Measurements from ENCODE around the gene FGFR4.

DNA sequence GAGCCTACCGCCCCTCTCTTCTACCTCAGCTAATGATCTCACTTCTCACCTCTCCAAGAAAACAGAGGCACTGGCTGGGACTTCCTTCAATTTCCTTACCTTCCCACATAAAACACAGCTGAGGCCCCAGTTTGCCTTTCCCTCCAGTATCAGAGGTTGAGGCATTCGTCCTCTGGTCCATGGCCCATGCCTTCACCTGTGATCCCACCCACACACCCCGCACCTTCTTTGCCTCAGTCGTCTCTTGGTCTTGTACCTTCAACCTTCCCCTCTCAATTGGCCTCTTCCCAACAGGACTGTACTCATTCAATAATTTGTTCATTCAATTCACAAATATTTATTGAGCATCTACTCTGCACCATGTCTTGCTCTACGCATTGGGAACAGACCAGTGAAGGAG is 35.9 kb downstream of the FGFR4 start:
- TF ChIP-seq, protein P1, sequence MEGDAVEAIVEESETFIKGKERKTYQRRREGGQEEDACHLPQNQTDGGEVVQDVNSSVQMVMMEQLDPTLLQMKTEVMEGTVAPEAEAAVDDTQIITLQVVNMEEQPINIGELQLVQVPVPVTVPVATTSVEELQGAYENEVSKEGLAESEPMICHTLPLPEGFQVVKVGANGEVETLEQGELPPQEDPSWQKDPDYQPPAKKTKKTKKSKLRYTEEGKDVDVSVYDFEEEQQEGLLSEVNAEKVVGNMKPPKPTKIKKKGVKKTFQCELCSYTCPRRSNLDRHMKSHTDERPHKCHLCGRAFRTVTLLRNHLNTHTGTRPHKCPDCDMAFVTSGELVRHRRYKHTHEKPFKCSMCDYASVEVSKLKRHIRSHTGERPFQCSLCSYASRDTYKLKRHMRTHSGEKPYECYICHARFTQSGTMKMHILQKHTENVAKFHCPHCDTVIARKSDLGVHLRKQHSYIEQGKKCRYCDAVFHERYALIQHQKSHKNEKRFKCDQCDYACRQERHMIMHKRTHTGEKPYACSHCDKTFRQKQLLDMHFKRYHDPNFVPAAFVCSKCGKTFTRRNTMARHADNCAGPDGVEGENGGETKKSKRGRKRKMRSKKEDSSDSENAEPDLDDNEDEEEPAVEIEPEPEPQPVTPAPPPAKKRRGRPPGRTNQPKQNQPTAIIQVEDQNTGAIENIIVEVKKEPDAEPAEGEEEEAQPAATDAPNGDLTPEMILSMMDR (IDR thresholded peaks at IDR 0.05; ENCODE audit: insufficient read depth, low read length, poor library complexity, severe bottlenecking), result no peak
- TF ChIP-seq EZH2phosphoT487 (conservative IDR thresholded peaks at IDR 0.05; ENCODE audit: low read length), result no peak

Measured in SU-DHL-6 (cell line).